A673 (cell line): ENCODE results near the gene LPIN3.

Experiments used
- CTCF ChIP-seq: fragments of 300-800, 200-600 bp; sonication (generic); conservative IDR thresholded peaks from 2 replicates; pipeline ENCODE4 v1.5.1; 2017; ENCODE audit warnings: low read depth, mild to moderate bottlenecking, antibody characterized with exemption, low read length, moderate library complexity, mixed read lengths
- EZH2 ChIP-seq: fragments of 200-600 bp; sonication (generic); IDR thresholded peaks from 2 replicates; pipeline ENCODE4 v1.6.1; 2017; ENCODE audit warnings: borderline replicate concordance, low read depth, mild to moderate bottlenecking, mixed read lengths, antibody characterized with exemption, low read length; ENCODE audit not compliant: poor library complexity, severe bottlenecking

GRCh38 chr20:41353530-41353929, 12.9 kb downstream of the LPIN3 start:
- TF ChIP-seq EZH2 = no peak
- TF ChIP-seq CTCF = no peak
